SHP77 (cell line): ENCODE measurements around the gene SLC23A2.
"Not testable (repeated sequence)": the region's sequence is repeated elsewhere in the genome, so short reads cannot be mapped to it uniquely, and the experiment has no call there.

Experiments
- DNase-seq, 2 experiments: peaks; one replicate each; lab custom pipeline; 2025; lab: John Stamatoyannopoulos, UW

SLC23A2 gene

DNA sequence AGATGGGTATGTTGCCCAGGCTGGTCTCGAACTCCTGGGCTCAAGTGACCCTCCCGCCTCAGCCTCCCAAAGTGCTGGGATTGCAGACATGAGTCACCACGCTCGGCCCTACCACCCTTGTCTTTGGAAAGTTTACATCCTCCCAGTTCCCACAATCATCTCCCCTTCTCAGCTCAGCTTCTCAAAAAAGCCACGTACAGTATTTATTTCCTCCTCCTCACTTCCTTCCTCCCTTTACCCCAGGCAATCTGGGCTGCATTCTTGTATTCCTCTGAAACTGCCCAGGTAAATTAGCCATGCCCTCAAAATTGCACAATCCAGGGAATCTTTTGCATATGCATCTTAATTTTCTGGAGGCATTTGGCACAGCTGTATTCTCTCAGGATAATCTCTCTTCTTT is 7.4 kb upstream of the SLC23A2 start:
- no peak for DNase-seq

DNA sequence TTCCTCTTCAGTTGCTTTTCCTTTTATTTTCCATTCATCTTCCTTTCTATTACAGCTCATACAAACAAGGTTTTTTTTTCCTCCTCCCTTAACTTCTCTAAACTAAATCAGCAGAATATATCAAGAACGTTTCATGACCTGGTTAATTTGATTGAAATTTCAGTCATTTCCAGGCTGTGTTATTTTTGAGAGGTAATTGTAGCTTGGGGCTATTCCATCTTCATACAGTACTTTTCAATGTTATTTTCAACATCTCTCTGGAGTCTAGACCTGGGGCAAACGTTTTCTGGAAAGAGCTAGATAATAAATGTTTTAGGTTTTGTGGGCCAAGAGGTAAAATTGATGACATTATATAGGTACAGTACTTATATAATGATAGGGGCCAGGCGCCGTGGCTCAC is 4.0 kb upstream of the SLC23A2 start:
- no peak for DNase-seq

GRCh38 chr20:5004825-5005224 is 3.5 kb upstream of the SLC23A2 start:
- DNase-seq, result not testable (repeated sequence)

DNA sequence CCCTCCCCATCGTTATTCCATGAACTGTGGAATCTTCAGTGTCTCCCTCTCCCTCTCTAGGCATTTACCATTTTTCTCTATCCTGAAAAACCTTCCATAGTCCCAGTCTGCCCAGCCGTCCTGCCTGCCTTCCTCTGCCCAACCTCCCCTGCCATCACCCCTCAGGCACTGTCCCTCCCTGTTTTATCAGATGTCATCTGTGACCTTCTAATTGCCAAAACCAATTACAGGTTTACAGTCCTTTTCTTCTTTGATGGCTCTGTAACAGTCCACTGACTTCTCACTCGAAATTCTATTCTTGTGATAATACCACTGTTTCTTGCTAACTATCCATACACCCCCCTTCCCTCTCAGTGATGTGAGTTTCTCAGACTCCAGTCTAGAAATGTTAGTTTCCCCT is 2.3 kb upstream of the SLC23A2 start:
- DNase-seq, result no peak

- no peak for DNase-seq
Observed at GRCh38 chr20:5002077-5002413, 735 bp upstream of the SLC23A2 start.

DNA sequence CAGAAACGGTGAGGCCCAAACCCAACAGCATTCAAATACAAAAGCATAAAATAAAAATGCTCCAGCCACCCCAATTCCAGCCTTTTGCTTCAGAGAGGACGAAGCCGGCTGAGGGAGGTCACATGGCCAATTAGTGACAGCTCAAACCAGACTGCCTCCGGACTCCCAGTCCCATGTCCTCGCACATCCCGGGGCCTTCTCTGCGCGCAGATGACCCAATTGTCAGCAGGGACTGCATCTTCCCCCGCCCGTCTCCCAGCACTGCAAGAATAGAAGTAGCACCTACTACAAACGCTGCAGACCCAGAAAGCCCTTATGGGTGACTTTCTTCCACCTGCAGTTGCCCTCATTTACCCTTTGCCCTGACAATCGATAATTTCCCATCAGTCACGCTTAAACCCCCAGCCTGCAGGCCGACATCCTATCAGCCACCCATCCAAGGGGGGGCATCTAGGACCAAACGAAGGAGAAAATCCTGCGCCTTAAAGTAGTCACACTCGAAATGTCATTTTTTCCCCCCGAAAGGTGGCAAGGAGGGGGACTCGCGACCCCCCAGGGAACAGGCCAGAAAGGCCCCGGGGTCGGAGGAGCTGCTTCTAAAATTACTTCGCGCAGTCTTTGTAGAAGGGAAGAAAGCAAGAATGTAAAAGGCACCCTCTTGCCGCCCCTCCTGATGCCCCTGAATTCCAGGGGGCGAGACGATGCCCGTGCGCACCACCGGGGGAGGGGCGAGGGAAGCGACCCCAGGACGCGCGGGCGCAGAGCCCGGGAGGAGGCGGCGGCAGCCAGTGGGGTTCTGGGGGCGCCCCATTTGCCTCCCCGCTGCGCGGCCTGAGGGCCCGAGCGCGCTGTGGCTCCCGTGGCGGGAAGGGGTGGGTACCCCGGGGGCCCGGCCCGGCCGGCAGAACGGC is 792 bp downstream of the SLC23A2 start:
- DNase-seq, result peak; percentile 15 to 27

DNA sequence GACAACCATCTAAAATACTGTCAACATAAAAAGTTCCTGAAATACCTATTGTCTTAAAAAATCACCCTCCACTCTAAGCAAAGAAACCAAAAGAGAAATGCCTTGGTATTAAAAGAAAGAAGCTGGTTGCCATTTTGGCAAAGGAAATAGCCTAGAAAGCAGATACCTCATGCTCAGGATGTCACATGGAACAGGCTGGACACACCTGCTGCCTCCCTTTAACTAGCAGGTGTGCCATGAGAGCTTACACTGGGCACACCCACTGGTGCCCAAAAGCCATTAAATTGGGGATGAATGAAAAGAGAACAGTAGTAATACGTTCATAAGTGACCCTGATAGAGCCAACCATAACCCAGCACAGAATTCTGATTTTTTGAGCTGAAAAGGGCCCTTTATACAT is 1.5 kb downstream of the SLC23A2 start:
- DNase-seq, result peak; percentile 12 to 14

GRCh38 chr20:4998160-4998651 is 3.1 kb downstream of the SLC23A2 start:
- DNase-seq, result no peak

- DNase-seq, result no peak
Observed at GRCh38 chr20:4997222-4997621, 4.1 kb downstream of the SLC23A2 start.

- DNase-seq, result no peak
Observed at GRCh38 chr20:4989570-4989969, 11.7 kb downstream of the SLC23A2 start.

- DNase-seq, result no peak
Observed at GRCh38 chr20:4987130-4987529, 14.2 kb downstream of the SLC23A2 start.

DNA sequence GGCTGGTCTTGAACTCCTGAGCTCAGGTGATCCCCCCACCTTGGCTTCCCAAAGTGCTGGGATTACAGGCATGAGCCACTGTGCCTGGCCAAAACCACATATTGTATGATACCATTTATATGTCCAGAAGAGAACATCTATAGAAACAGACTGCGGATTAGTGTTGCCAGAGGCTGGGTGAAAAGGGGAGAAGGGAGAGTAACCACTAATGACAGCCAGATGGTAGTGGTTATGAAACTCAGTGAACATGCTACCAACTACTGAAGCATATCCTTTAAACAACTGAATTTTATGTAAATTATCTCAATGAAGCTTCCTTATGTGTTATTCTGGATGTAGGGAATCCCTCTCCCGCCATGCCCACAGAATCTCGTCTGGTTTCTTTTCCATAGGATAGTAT is 15.7 kb downstream of the SLC23A2 start:
- DNase-seq, result no peak

GRCh38 chr20:4982281-4982680 is 19.0 kb downstream of the SLC23A2 start:
- DNase-seq, result no peak

GRCh38 chr20:4979841-4980410 is 21.4 kb downstream of the SLC23A2 start:
- DNase-seq, result no peak

- no peak for DNase-seq
Observed at GRCh38 chr20:4978050-4978918, 23.0 kb downstream of the SLC23A2 start.

- DNase-seq, result not testable (repeated sequence)
Observed at GRCh38 chr20:4976014-4976413, 25.3 kb downstream of the SLC23A2 start.

- DNase-seq, result no peak
Observed at GRCh38 chr20:4973330-4974097, 27.8 kb downstream of the SLC23A2 start.

DNA sequence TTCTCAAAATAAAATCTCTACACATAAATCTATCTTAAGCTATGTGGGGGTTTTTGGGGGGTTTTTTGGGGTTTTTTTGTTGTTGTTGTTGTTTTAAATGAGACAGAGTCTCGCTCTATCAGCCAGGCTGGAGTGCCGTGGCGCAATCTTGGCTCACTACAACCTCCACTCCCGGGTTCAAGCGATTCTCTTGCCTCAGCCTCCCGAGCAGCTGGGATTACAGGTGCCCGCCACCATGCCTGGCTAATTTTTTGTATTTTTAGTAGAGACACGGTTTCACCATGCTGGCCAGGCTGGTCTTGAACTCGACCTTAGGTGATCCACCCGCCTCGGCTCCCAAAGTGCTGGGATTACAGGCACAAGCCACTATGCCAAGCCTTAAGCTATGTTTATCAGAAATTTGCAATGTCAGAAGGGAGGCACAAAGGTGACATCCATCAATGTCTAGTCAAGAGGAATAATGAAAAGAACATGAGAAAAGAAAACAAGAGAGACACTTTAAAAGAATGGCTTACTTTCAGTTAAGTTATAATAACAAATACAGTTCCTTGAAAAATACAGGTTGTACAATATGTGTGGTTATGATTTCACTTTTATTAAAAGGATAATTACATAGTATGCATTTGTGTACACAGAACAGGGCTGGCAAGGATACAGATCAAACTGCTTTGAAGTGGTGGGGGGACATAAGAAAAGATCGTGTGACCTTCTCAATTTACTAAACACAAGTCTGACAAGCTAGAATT is 28.6 kb downstream of the SLC23A2 start:
- DNase-seq, result no peak

- DNase-seq, result no peak
Observed at GRCh38 chr20:4971064-4971463, 30.2 kb downstream of the SLC23A2 start.

DNA sequence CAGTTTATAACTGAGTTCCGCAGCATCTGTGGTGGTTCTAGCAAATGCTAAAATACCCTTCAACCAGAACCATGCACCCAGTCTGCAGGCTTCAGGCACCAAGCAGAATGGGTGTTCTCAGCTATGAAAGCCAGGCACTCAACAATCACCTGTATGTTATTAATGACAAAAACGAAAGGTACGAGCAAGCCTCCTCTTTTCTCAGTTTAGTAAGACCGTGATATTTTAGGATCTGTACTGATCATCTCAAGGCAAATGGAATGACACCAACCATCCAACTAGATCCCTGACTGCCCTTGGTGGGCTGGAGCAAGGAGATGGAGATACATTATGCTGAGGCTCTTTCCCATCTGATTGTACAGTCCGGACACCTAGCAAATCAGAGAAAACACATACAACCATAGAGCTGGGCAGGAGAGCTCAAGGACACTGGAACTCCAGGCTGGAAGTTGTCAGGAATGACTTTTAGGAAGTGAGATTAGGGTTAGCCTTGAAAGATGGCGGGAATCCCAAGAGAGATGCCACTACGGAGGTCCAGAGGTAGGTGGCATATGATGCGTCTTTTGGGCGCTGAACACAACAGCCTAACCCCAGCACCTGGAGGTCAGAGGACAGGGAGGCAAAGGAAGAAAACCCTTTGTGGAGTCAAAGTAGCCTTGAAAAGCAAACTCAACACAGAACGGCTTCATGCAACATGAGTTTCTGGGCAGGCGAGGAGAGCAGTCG is 33.4 kb downstream of the SLC23A2 start:
- DNase-seq, result no peak
